GM12892 (cell line): ENCODE data around the gene FAM149A.

Experiments used
- POLR2A ChIP-seq: IDR thresholded peaks from 2 replicates; pipeline ENCODE4 v1.6.1; 2011; ENCODE audit warnings: low read depth, low read length, control low read depth
- POLR2AphosphoS5 ChIP-seq: IDR thresholded peaks from 2 replicates; pipeline ENCODE4 v1.6.1; 2011; ENCODE audit warnings: low read depth, low read length, control low read depth

GRCh38 chr4:186105647-186106321 lies 1.3 kb downstream of the FAM149A start:
- TF ChIP-seq POLR2AphosphoS5 (no peak), POLR2A (no peak)
